HG02623 (cell line): Measurements from ENCODE around the gene FDXR.

Experiments used
- ATAC-seq: cut with Tn5 transposase; IDR thresholded peaks from one replicate; pipeline ENCODE4 v1.9.1; 2021; ENCODE audit warnings: moderate library complexity; ENCODE audit not compliant: unreplicated experiment

Gene FDXR

GRCh38 chr17:74900208-74900607 is 27.4 kb upstream of the FDXR start:
- ATAC-seq = no peak

DNA sequence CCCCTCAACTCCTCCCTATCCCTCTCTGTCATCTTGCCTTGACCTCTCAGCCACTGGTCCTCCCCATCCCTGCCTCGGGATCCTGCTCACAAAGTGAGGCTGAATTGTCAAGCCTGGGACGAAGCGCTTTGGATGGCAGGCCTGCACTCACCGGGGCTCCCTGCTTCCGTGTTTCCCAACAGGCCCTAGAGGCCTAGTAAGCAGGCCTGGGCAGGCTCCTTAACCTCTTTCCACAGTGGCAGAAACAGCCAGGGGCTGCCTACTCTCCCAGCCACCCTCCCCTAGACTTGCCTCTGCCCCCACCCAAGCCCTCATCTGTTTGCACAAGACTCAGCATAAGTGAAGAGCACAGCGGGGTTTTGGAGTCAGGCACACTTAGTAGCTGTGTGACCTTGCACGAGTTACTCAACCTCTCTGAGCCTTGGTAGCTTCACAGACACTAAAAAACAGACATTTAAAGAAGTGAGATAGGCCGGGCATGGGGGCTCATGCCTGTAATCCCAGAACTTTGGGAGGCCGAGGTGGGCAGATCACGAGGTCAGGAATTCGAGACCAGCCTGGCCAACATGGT is 25.7 kb upstream of the FDXR start:
- ATAC-seq = no peak

DNA sequence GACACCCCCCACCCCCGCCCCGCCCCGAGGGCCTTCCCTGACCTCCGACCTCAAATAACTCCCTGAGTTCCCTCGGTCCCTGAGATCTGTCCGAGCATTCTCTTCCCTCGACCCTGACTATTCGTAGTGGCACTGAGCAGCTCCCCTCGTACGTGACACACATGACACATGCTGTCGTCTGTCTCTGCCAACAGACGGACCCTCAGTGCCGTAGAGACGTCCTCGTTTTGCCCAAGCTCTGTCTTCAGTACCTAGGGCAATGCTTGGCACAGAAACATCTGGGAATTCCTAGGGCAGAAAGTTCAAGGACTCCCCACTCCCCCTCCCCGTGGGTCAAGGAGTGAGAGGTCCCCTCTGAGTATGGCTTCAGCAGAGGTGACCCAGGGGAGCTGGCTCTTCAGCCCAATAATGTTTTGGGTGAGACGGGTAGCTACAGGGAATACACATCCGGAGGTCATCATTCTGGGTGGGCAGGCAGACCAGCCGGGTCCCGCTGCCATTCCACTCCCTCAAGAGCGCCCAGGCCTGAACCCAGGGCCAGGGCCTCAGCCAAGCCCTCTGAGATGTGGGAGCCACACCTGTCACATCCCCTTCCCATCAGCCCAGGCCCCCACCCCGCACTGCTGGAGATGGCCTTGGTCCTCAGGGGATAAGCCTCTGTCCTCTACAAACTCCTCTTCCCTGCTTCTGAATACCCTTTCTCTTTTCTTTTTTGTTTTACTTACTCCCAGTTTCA is 21.3 kb upstream of the FDXR start:
- no peak for ATAC-seq

- ATAC-seq = no peak
These were observed 20.4 kb upstream of the FDXR start, which contains the start of gene FADS6 for GRCh38 chr17:74892974-74893911. Gene FADS6 (minus strand): TSS chr17:74893633. CDS start chr17:74893595, 38 bp downstream.

- no peak for ATAC-seq
These were observed 19.4 kb upstream of the FDXR start for GRCh38 chr17:74892013-74892841.

DNA sequence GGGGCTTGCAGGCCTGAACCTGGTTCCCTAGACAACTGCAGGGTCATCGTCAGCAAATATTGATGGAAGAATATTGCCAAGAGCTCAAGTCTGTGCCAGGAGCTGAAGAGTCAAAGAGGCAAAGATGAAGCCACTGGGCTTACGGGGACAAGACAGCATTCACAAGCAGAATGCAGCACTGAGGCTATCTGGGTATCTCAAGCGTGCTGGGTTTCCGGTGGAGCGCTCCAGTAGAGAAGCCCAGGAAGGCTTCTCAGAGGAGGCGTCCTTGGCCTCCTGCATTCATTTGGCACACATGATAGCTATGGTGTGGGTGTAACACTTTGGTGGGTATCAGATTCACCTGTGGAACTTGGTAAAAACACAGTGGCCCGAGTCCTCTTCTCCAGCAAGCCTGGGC is 17.8 kb upstream of the FDXR start:
- no peak for ATAC-seq

DNA sequence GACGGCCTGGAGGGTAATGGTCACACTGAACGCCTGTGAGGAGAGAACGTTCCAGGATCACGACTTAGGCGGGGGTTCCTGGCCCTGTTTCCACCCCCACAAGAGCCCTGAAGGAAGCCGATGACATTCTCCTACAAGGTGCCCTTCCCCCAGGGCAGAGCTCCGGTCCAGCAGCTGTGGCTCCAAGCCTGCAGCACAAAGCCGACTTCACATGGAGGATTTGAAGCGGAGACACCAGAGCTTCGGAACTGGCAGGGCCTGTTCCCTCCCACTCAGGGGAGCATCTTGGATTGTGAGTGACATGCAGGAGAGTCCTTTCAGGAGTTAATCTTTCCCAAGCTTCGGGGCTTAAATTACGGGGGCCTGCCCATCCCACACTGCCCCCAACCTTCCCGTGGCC is 15.7 kb upstream of the FDXR start:
- ATAC-seq = no peak

GRCh38 chr17:74883241-74883745 is 10.5 kb upstream of the FDXR start:
- ATAC-seq = no peak

- no peak for ATAC-seq
These were observed 9.9 kb upstream of the FDXR start for GRCh38 chr17:74882517-74883240.

DNA sequence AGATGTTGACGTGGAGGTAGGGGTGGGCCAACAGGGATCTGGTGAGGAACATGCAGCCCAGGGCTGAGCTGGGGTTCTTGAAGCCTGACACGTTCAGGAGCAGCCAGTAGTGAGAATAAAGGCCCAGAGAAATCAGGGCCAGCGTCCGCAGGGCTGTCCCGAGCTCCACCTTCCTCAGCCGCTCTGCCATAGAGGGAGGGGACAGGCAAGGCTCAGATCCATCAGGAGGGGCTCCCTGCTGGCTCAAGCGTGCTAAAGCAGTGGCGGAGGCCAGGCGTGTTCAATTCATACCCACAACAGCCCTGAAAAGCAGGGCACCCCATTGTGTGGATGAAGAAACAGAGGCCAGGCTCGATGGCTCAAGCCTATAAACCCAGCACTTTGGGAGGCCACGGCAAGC is 8.3 kb upstream of the FDXR start:
- ATAC-seq = no peak

DNA sequence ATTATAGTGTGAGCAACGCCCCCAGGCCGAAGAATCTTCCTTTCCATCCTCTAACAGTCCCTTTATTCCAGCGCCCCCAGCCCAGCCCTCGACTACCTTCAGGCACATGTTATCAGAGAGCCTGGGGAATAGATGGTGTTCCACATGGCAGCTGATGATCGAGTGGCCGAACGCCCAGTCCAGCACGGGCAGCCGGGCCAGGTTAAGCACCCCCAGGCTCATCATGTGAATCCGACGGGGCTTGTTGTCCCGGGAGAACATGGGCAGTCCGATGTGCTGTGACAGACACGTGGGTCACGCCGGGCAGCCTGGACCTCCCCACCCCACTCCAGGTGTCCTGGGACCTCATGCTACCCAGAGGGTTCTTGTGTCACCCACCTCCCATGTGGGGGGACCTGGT is 6.5 kb upstream of the FDXR start:
- ATAC-seq = no peak

DNA sequence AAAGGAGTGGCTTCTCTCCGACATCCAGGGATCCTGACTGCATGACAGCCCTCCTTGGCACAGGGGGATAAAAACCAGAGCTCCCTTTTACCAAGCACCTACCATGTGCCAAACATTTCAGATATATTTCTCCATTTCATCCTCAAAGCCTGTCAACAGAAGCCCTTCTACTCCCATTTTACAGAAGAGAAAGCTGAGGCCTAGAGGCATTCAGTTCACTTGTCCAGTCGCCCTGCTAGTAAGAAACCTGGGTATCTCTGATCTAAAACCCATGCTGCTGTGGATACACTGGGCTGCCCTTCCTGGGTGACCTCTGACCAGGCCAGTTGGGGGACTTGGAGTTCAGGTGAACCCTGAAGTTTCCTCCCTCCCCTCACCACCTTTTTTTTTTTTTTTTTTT is 5.9 kb upstream of the FDXR start:
- no peak for ATAC-seq

- ATAC-seq = no peak
These were observed 5.1 kb upstream of the FDXR start for GRCh38 chr17:74877592-74878548.

- no peak for ATAC-seq
These were observed 3.3 kb upstream of the FDXR start for GRCh38 chr17:74875977-74876593.

DNA sequence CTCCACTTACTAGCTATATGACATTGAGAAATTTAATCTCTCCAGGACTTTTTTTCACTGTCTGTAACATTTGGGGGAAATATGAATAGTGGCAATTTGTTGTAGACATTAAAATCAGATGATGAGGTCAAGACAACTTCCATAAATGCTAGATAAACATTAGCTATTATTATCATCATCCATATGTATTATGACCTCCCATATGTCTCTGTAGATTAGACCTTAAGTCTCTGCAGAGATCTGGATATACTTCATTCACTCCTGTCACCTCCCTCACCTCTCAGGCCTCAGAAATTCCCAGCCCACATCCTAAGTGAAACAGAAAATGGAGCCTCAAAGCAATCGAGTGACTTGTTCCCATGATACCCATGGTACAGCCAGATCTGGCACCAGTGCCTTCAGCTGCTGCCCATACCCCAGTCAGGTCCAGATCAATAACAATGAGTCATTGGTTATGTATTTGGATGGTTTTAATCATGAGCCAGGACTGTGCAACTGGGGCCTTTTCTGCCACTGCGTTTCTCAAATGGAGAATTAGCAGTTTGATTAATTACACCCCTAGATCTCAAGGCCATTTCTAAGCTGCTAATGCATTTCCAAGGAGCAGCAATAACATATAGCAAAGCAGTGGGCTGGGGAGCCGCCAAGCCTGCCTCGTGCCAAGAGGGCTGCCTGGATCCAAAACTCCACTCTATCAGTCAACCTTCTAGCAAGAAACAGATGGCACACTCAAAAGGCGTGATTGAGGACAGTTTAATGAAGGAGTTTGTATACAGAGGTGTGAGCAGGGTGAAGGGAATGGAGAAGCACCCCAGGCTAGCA is 2.6 kb upstream of the FDXR start:
- ATAC-seq = no peak

GRCh38 chr17:74874615-74875037 is 1.8 kb upstream of the FDXR start:
- ATAC-seq = no peak

DNA sequence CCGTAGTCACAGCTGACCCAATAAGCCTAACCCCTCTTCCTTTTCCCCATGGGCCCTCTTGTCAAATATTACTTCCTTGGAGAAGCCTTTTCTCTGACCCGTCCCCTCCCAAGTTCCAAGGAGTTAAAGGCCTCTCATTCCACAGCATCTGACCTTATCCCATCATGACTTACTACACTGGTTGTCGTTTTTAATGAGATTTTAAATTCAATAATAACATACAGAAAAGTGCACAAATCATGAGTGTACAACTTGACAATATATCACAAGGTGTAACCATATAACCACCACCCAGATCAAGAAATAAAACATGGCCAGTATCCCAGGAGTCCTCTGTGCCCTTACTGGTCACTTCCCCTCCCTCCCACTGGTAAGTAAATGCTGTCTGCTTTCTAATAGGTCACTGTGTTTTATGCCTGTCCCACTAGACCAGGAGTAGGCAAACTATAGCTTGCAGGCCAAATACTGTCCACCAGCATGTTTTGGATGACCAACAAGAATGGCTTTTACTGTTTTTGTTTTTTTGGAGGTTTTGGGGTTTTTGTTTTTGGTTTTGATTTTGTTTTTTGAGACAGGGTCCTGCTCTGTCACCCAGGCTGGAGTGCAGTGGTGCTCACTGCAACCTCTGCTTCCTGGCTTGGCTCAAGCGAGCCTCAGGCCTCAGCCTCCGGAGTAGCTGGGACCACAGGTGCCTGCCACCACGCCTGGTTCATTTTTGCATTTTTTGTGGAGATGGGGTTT is 1.2 kb upstream of the FDXR start:
- no peak for ATAC-seq
